Measurements from ENCODE around the gene KLF17. TPM values are rescaled to one million over a fixed set of nuclear protein-coding genes. Genes with fewer than 3 reads are reported as not detected.

Gene KLF17
- polyA plus RNA-seq, 3 donors: not detected

GRCh38 chr1:44101328-44101727 is 17.3 kb upstream of the KLF17 start:
- H3K27ac Mint-ChIP-seq: no peak overlapping the region
- WGBS (ENCODE audit: insufficient coverage): 90% methylated on average over 2 of the region's 7 CpGs
- no peak overlapping the region for H3K4me3 Mint-ChIP-seq

GRCh38 chr1:44103270-44104131 is 15.1 kb upstream of the KLF17 start:
- no peak overlapping the region for H3K27ac ChIP-seq (ENCODE audit: low read depth in 1 of 2, low read length in 2 of 2)
- H3K36me3 ChIP-seq (replicated peaks in 1 of 2; ENCODE audit: control insufficient read depth in 1 of 2, insufficient read depth in 2 of 2, low read length in 2 of 2): no peaks in the 10 kb centered on the region
- no peaks in the 10 kb centered on the region for H3K4me1 Mint-ChIP-seq
- H3K4me1 ChIP-seq (ENCODE audit: control insufficient read depth in 1 of 2, insufficient read depth in 2 of 2, low read length in 2 of 2): no peaks in the 10 kb centered on the region
- H3K4me2 ChIP-seq (replicated peaks; ENCODE audit: extremely low read depth, low read length, poor library complexity, severe bottlenecking): no peak overlapping the region
- no peak for TF ChIP-seq CTCF (IDR thresholded peaks at IDR 0.05)
- H4K20me1 ChIP-seq (ENCODE audit: insufficient read depth, low read length): no peaks in the 10 kb centered on the region
- H3K27me3 ChIP-seq (ENCODE audit: control insufficient read depth in 2 of 2, insufficient read depth in 2 of 2, low read length in 2 of 2): no peaks in the 10 kb centered on the region
- intact Hi-C loops (cut with micrococcal nuclease): no loop called here
- H3K9me3 ChIP-seq (replicated peaks in 1 of 2; ENCODE audit: control insufficient read depth in 1 of 2, insufficient read depth in 1 of 2, low read length in 2 of 2): no peaks in the 10 kb centered on the region
- H3K4me3 ChIP-seq (replicated peaks in 1 of 3; ENCODE audit: low read depth in 2 of 3, low read length in 3 of 3): no peak overlapping the region
- 95% methylated on average over 35 of the region's 46 CpGs for WGBS (ENCODE audit: insufficient coverage)
- H3K27ac Mint-ChIP-seq: no peak overlapping the region
- no peak overlapping the region for H3K4me3 Mint-ChIP-seq
- DNase-seq: no peak
- H3K9me3 Mint-ChIP-seq: peaks cover 0 to 1% (median 0%) of the 10 kb centered on the region in 7 donors
- H3K27me3 Mint-ChIP-seq (ENCODE audit: low read depth in 3 of 3): peaks cover 3 to 15% (median 5%) of the 10 kb centered on the region in 3 donors
- H3K9ac ChIP-seq (ENCODE audit: insufficient read depth, low read length, poor library complexity, severe bottlenecking): no peak overlapping the region
- no peaks in the 10 kb centered on the region for H3K36me3 Mint-ChIP-seq
- H2AFZ ChIP-seq (ENCODE audit: insufficient read depth, low read depth, low read length, poor library complexity, severe bottlenecking): no peak overlapping the region
- H3K79me2 ChIP-seq (ENCODE audit: insufficient read depth, low read length): no peaks in the 10 kb centered on the region

More at GRCh38 chr1:44101328-44101727, 17.3 kb upstream of the KLF17 start:
- peaks cover 3 to 11% (median 4%) of the 10 kb centered on the region in 3 donors for H3K27me3 Mint-ChIP-seq (ENCODE audit: low read depth in 3 of 3)
- Histone ChIP-seq H3K9ac (ENCODE audit: insufficient read depth, low read length, poor library complexity, severe bottlenecking) (no peak overlapping the region), H3K27me3 (ENCODE audit: control insufficient read depth in 2 of 2, insufficient read depth in 2 of 2, low read length in 2 of 2) (no peaks in the 10 kb centered on the region), H3K4me1 (ENCODE audit: control insufficient read depth in 1 of 2, insufficient read depth in 2 of 2, low read length in 2 of 2) (no peaks in the 10 kb centered on the region), H4K20me1 (ENCODE audit: insufficient read depth, low read length) (no peaks in the 10 kb centered on the region), H3K9me3 (replicated peaks in 1 of 2; ENCODE audit: control insufficient read depth in 1 of 2, insufficient read depth in 1 of 2, low read length in 2 of 2) (no peaks in the 10 kb centered on the region), H3K4me3 (replicated peaks in 1 of 3; ENCODE audit: low read depth in 2 of 3, low read length in 3 of 3) (no peak overlapping the region), H3K36me3 (replicated peaks in 1 of 2; ENCODE audit: control insufficient read depth in 1 of 2, insufficient read depth in 2 of 2, low read length in 2 of 2) (no peaks in the 10 kb centered on the region), H3K79me2 (ENCODE audit: insufficient read depth, low read length) (no peaks in the 10 kb centered on the region), H3K4me2 (replicated peaks; ENCODE audit: extremely low read depth, low read length, poor library complexity, severe bottlenecking) (no peak overlapping the region), H2AFZ (ENCODE audit: insufficient read depth, low read depth, low read length, poor library complexity, severe bottlenecking) (no peak overlapping the region), H3K27ac (ENCODE audit: low read depth in 1 of 2, low read length in 2 of 2) (no peak overlapping the region)
- peaks cover 0 to 7% (median 3%) of the 10 kb centered on the region in 7 donors for H3K9me3 Mint-ChIP-seq
- no peak for DNase-seq
- no peaks in the 10 kb centered on the region for H3K36me3 Mint-ChIP-seq
- no peak for TF ChIP-seq CTCF (IDR thresholded peaks at IDR 0.05)
- H3K4me1 Mint-ChIP-seq: no peaks in the 10 kb centered on the region
- intact Hi-C loops (cut with micrococcal nuclease): no loop called here

Measured in CD14-positive monocyte (primary cell).